Smooth muscle cell (in vitro differentiated cells): ENCODE measurements around the gene MRM2. TPM values are rescaled to one million over a fixed set of nuclear protein-coding genes. Genes with fewer than 3 reads are reported as not detected.

Source experiments
- DNase-seq: peaks from one replicate; lab custom pipeline; 2025; ENCODE audit not compliant: unreplicated experiment; lab: John Stamatoyannopoulos, UW
- H2AFZ ChIP-seq: fragments of 200-600 bp; sonication (generic); 2 replicates; pipeline ENCODE4 v1.6.0; 2016; ENCODE audit warnings: antibody characterized with exemption, low read depth, mild to moderate bottlenecking
- H3F3A ChIP-seq: fragments of 200-600 bp; sonication (generic); 2 replicates; pipeline ENCODE4 v1.6.0; 2017; ENCODE audit warnings: antibody characterized with exemption, low read depth
- H3K27ac ChIP-seq: fragments of 200-600 bp; sonication (generic); 2 replicates; pipeline ENCODE4 v1.5.1; 2016; ENCODE audit warnings: low read depth, mild to moderate bottlenecking
- H3K27me3 ChIP-seq: fragments of 200-600 bp; sonication (generic); 2 replicates; pipeline ENCODE4 v1.6.1; 2016; ENCODE audit warnings: low read depth, mild to moderate bottlenecking
- H3K36me3 ChIP-seq: fragments of 200-600 bp; sonication (generic); 2 replicates; pipeline ENCODE4 v1.5.1; 2016; ENCODE audit warnings: low read depth
- H3K4me1 ChIP-seq: fragments of 200-600 bp; sonication (generic); 2 replicates; pipeline ENCODE4 v1.5.1; 2016; ENCODE audit warnings: low read depth
- H3K4me2 ChIP-seq: fragments of 200-600 bp; sonication (generic); 2 replicates; pipeline ENCODE4 v1.6.0; 2016; ENCODE audit warnings: mild to moderate bottlenecking
- H3K4me3 ChIP-seq: fragments of 200-600 bp; sonication (generic); 2 replicates; pipeline ENCODE4 v1.5.1; 2016; ENCODE audit warnings: mild to moderate bottlenecking
- H3K79me2 ChIP-seq: fragments of 200-600 bp; sonication (generic); 2 replicates; pipeline ENCODE4 v1.6.0; 2016; ENCODE audit warnings: low read depth, mild to moderate bottlenecking
- H3K9ac ChIP-seq: fragments of 200-600 bp; sonication (generic); 2 replicates; pipeline ENCODE4 v1.6.0; 2016; ENCODE audit warnings: low read depth
- H3K9me3 ChIP-seq: fragments of 200-600 bp; sonication (generic); replicated peaks from 2 replicates; pipeline ENCODE4 v1.5.1; 2016; ENCODE audit warnings: low read depth
- H4K20me1 ChIP-seq: fragments of 200-600 bp; sonication (generic); 2 replicates; pipeline ENCODE4 v1.6.0; 2016; ENCODE audit warnings: low read depth
- CTCF ChIP-seq: fragments of 200-600 bp; sonication (generic); IDR thresholded peaks from 2 replicates; pipeline ENCODE4 v1.5.1; 2017; ENCODE audit warnings: borderline replicate concordance, mild to moderate bottlenecking, antibody characterized with exemption; ENCODE audit not compliant: insufficient read depth, poor library complexity, severe bottlenecking
- WGBS: methylation state at CpG from one replicate; pipeline ENCODE4 v1.1.7; 2016; ENCODE audit warnings: low lambda C conversion rate; 5-methylcytosine and 5-hydroxymethylcytosine counted together
- polyA plus RNA-seq: library from polyadenylated mRNA; unstranded; fragments of >200 nt; fragmentation: Nextera tagmentation; extraction: Ambion mirVana; gene quantifications from 2 replicates; pipeline ENCODE4 v1.2.1, GENCODE V29; 2016
- total RNA-seq: library from RNA; depleted of rRNA; stranded (reverse); fragments of >200 nt; gene quantifications from 2 replicates; pipeline ENCODE4 v1.2.3, GENCODE V29; 2014

The MRM2 gene
- total and polyA plus RNA-seq, 2 experiments from 2014 or later = 17.1 to 30.8 TPM

DNA sequence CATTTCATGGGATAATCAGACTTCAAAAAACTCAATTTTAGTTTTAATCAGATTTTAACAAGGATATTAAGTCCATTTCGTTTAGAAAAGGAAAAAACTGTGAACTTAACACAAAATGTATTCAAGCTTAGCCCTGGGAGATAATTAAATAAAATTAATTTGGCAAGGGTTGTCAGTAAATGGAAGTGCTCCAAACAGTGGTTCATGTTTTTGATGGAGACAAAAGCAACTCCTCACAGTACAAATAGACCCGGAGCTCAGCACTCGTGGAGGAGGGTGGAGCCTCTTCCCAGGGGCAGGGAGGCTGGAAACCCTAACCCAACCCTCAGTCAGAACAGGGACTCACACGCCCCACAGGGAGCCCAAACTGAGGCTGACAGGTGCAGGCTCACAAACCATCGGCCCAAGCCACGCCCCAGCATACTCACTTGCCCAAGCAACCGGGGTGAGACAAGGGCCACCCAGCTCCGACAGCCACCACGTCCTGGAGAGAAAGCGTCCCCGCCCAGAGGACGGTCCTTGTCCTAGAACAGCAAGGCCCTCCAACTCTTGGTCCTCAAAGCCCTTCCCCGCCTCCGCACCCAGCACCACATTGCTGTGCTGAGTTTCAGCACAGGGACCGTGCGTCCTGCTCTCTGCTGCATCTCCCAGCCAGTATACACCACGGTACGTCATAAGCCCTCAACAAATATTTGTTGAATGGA lies 49.0 kb downstream of the MRM2 start:
- 97% methylated on average over 18 of the region's 18 CpGs for WGBS

DNA sequence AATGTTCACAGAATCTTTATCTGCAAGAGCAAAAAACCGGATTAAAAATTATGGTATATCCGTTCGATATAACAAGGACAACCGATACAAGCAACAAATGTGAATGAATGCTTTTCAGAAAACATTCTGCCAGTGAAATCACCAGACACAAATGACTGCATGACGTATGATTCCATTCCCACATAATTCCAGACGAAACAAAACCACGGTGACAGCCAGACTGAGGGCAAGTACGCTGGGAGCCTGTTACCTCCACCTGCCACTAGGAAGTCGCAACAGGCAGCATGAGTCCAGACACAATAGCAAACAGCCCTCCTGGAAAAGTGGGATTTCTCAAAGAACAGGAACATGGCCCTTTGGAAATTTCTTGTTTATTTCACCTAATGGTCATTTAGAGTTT lies 51.0 kb downstream of the MRM2 start:
- H3F3A ChIP-seq = no peaks in the 10 kb centered on the region
- H3K9ac ChIP-seq = no peak overlapping the region
- peaks cover 9% of the 10 kb centered on the region for H3K79me2 ChIP-seq
- no peak overlapping the region for H2AFZ ChIP-seq
- no peaks in the 10 kb centered on the region for H3K9me3 ChIP-seq
- 84% methylated on average over 9 of the region's 9 CpGs for WGBS
- no peaks in the 10 kb centered on the region for H3K27me3 ChIP-seq
- H4K20me1 ChIP-seq = no peaks in the 10 kb centered on the region
- H3K4me2 ChIP-seq = no peak overlapping the region
- TF ChIP-seq CTCF = no peak
- no peak for DNase-seq
- no peaks in the 10 kb centered on the region for H3K36me3 ChIP-seq
- H3K4me3 ChIP-seq = no peak overlapping the region
- H3K27ac ChIP-seq = peak overlapping the region; percentile 44
- no peaks in the 10 kb centered on the region for H3K4me1 ChIP-seq

More for the DNA sequence above, 49.0 kb downstream of the MRM2 start:
- TF ChIP-seq CTCF = no peak
- Histone ChIP-seq H3K9me3 (no peaks in the 10 kb centered on the region), H3K4me2 (no peak overlapping the region), H3K4me3 (no peak overlapping the region), H3F3A (no peaks in the 10 kb centered on the region), H3K36me3 (no peaks in the 10 kb centered on the region), H2AFZ (no peak overlapping the region), H3K79me2 (peaks cover 4% of the 10 kb centered on the region), H3K4me1 (no peaks in the 10 kb centered on the region), H3K9ac (no peak overlapping the region), H3K27ac (no peak overlapping the region), H3K27me3 (no peaks in the 10 kb centered on the region), H4K20me1 (no peaks in the 10 kb centered on the region)
- DNase-seq = no peak

- H3K4me1 ChIP-seq = no peaks in the 10 kb centered on the region
- no peaks in the 10 kb centered on the region for H3F3A ChIP-seq
- no peaks in the 10 kb centered on the region for H3K27me3 ChIP-seq
- no peaks in the 10 kb centered on the region for H3K36me3 ChIP-seq
- H3K4me3 ChIP-seq = no peak overlapping the region
- no peak for TF ChIP-seq CTCF
- no peaks in the 10 kb centered on the region for H3K9me3 ChIP-seq
- no peaks in the 10 kb centered on the region for H4K20me1 ChIP-seq
- 85% methylated on average over 10 of the region's 10 CpGs for WGBS
- H3K79me2 ChIP-seq = peaks cover 9% of the 10 kb centered on the region
- no peak overlapping the region for H3K4me2 ChIP-seq
- DNase-seq = no peak
- no peak overlapping the region for H3K9ac ChIP-seq
- no peak overlapping the region for H2AFZ ChIP-seq
- H3K27ac ChIP-seq = peak overlapping the region; percentile 75
Observed at GRCh38 chr7:2190531-2190930, 51.5 kb downstream of the MRM2 start.

- no peak for DNase-seq
- Histone ChIP-seq H3F3A (no peaks in the 10 kb centered on the region), H2AFZ (no peak overlapping the region), H4K20me1 (no peaks in the 10 kb centered on the region), H3K4me1 (no peaks in the 10 kb centered on the region), H3K9me3 (no peaks in the 10 kb centered on the region), H3K27ac (no peak overlapping the region), H3K27me3 (no peaks in the 10 kb centered on the region), H3K4me2 (no peak overlapping the region), H3K4me3 (no peak overlapping the region), H3K79me2 (peaks cover 9% of the 10 kb centered on the region), H3K9ac (no peak overlapping the region), H3K36me3 (no peaks in the 10 kb centered on the region)
- WGBS = 96% methylated on average over 4 of the region's 4 CpGs
- no peak for TF ChIP-seq CTCF
Observed at GRCh38 chr7:2186166-2186565, 55.8 kb downstream of the MRM2 start.
